GM23338 (cell line): Measurements from ENCODE around the gene NIN. TPM values are rescaled to one million over a fixed set of nuclear protein-coding genes. Genes with fewer than 3 reads are reported as not detected.
A peak's percentile ranks its signal among the peaks of the same experiment; 100 is the strongest.
"Not testable (repeated sequence)": the region's sequence is repeated elsewhere in the genome, so short reads cannot be mapped to it uniquely, and the experiment has no call there.

ENCODE experiments used
- ATAC-seq: fragments of 200-7000 bp; cut with Tn5 transposase; 3 replicates; pipeline ENCODE4 v1.9.1; 2020
- DNase-seq: peaks from one replicate; pipeline ENCODE4 v3.0.0-alpha.2; 2015; ENCODE audit warnings: low spot score
- H2AFZ ChIP-seq: fragments of 200-600 bp; sonication (generic); 2 replicates; pipeline ENCODE4 v1.8.0; 2016; ENCODE audit warnings: antibody characterized with exemption, mild to moderate bottlenecking, moderate library complexity
- H3F3A ChIP-seq: fragments of 200-600 bp; sonication (generic); replicated peaks from 2 replicates; pipeline ENCODE4 v1.8.0; 2017; ENCODE audit warnings: antibody characterized with exemption, mixed run types, low read depth
- H3K27ac ChIP-seq: fragments of 200-600 bp; sonication (generic); 2 replicates; pipeline ENCODE4 v1.6.1; 2016; ENCODE audit warnings: low read depth
- H3K27me3 ChIP-seq: fragments of 200-600 bp; sonication (generic); 2 replicates; pipeline ENCODE4 v1.8.0; 2016; ENCODE audit warnings: mild to moderate bottlenecking, mixed run types, moderate library complexity; ENCODE audit not compliant: insufficient read depth
- H3K36me3 ChIP-seq: fragments of 200-600 bp; sonication (generic); 2 replicates; pipeline ENCODE4 v1.8.0; 2016; ENCODE audit warnings: mild to moderate bottlenecking; ENCODE audit not compliant: insufficient read depth
- H3K4me1 ChIP-seq: fragments of 200-600 bp; sonication (generic); 2 replicates; pipeline ENCODE4 v1.8.0; 2016; ENCODE audit warnings: mild to moderate bottlenecking, moderate library complexity; ENCODE audit not compliant: insufficient read depth
- H3K4me2 ChIP-seq: fragments of 200-600 bp; sonication (generic); 2 replicates; pipeline ENCODE4 v1.7.1; 2017; ENCODE audit warnings: mixed run types
- H3K4me3 ChIP-seq: fragments of 200-600 bp; sonication (generic); 2 replicates; pipeline ENCODE4 v1.6.1; 2016; ENCODE audit warnings: mixed run types
- H3K79me2 ChIP-seq: fragments of 200-600 bp; sonication (generic); replicated peaks from 2 replicates; pipeline ENCODE4 v1.8.0; 2017; ENCODE audit warnings: mild to moderate bottlenecking; ENCODE audit not compliant: insufficient read depth
- H3K9me2 ChIP-seq: fragments of 200-600 bp; sonication (generic); 2 replicates; pipeline ENCODE4 v1.8.0; 2017; ENCODE audit not compliant: insufficient read depth
- H4K20me1 ChIP-seq: fragments of 200-600 bp; sonication (generic); replicated peaks from 2 replicates; pipeline ENCODE4 v1.8.0; 2017; ENCODE audit warnings: mild to moderate bottlenecking; ENCODE audit not compliant: insufficient read depth
- H3K27ac Mint-ChIP-seq: 2 replicates; pipeline ENCODE4 v1.8.0; 2020; ENCODE audit warnings: inconsistent platforms, mild to moderate bottlenecking, moderate library complexity, mixed read lengths
- H3K27me3 Mint-ChIP-seq: 3 replicates; pipeline ENCODE4 v1.8.0; 2022; ENCODE audit warnings: low read depth, mild to moderate bottlenecking, moderate library complexity, mixed read lengths, inconsistent platforms; ENCODE audit not compliant: insufficient read depth, poor library complexity
- H3K36me3 Mint-ChIP-seq: 3 replicates; pipeline ENCODE4 v1.8.0; 2021; ENCODE audit warnings: low read depth, mild to moderate bottlenecking, inconsistent platforms, moderate library complexity, mixed read lengths
- H3K4me1 Mint-ChIP-seq: 3 replicates; pipeline ENCODE4 v1.8.0; 2020; ENCODE audit warnings: mild to moderate bottlenecking, inconsistent platforms, mixed read lengths
- H3K4me3 Mint-ChIP-seq: 3 replicates; pipeline ENCODE4 v1.8.0; 2021; ENCODE audit warnings: moderate library complexity, mild to moderate bottlenecking, inconsistent platforms, mixed read lengths
- H3K9me3 Mint-ChIP-seq: 3 replicates; pipeline ENCODE4 v1.8.0; 2020; ENCODE audit warnings: moderate library complexity, mild to moderate bottlenecking, inconsistent platforms, mixed read lengths
- CREB1 ChIP-seq: fragments of 250-450 bp; sonication (Bioruptor Pico); IDR thresholded peaks from 2 replicates; pipeline ENCODE4 v1.5.0; 2020; ENCODE audit warnings: low read depth, mild to moderate bottlenecking, moderate library complexity
- REST ChIP-seq: IDR thresholded peaks from one replicate; pipeline ENCODE4 v1.6.1; 2018; ENCODE audit warnings: antibody characterized with exemption; ENCODE audit not compliant: unreplicated experiment
- STAT1 ChIP-seq: IDR thresholded peaks from one replicate; pipeline ENCODE4 v1.6.1; 2016; ENCODE audit warnings: antibody characterized with exemption; ENCODE audit not compliant: unreplicated experiment
- ZNF114 ChIP-seq: fragments of 250-450 bp; sonication (Bioruptor Pico); IDR thresholded peaks from 2 replicates; pipeline ENCODE4 v1.5.0; 2020; ENCODE audit warnings: mild to moderate bottlenecking, moderate library complexity
- ZNF331 ChIP-seq: fragments of 250-450 bp; sonication (Bioruptor Pico); IDR thresholded peaks from 2 replicates; pipeline ENCODE4 v1.5.0; 2020; ENCODE audit warnings: low read depth, mild to moderate bottlenecking, moderate library complexity
- polyA plus RNA-seq: library from polyadenylated mRNA; unstranded; fragments of >200 nt; fragmentation: Nextera tagmentation; extraction: Ambion mirVana; gene quantifications from 2 replicates; pipeline ENCODE4 v1.2.1, GENCODE V29; 2016
- total RNA-seq: library from RNA; depleted of rRNA; stranded (reverse); fragments of >200 nt; shearing (Covaris generic); gene quantifications from 2 replicates; pipeline ENCODE4 v1.2.3, GENCODE V29; 2014

The NIN gene
- total and polyA plus RNA-seq, 2 experiments from 2014 or later = 7.4 to 17.4 TPM

DNA sequence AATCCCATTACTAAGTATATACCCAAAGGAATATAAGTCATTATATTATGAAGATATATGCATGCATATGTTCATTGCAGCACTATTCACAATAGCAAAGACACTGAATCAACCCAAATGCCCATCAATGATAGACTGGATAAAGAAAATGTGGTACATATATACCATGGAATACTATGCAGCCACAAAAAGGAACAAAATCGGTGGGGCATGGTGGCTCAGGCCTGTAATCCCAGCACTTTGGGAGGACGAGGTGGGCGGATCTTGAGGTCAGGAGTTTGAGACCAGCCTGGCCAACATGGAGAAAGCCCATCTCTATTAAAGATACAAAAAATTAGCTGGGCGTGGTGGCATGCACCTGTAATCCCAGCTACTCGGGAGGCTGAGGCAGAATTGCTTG, 15.4 kb downstream of the NIN start:
- not testable (repeated sequence) for H2AFZ ChIP-seq, H4K20me1 ChIP-seq, DNase-seq, H3K27ac Mint-ChIP-seq, H3F3A ChIP-seq, H3K4me3 Mint-ChIP-seq, H3K79me2 ChIP-seq, H3K27me3 ChIP-seq, ATAC-seq, H3K27ac ChIP-seq, H3K36me3 ChIP-seq, H3K27me3 Mint-ChIP-seq, H3K4me2 ChIP-seq, H3K4me3 ChIP-seq, H3K9me2 ChIP-seq
- H3K9me3 Mint-ChIP-seq = peaks cover 14% of the 10 kb centered on the region; the same call in 2 of the 3 replicates
- H3K36me3 Mint-ChIP-seq = peaks cover 22% of the 10 kb centered on the region
- H3K4me1 Mint-ChIP-seq = peaks cover 33% of the 10 kb centered on the region
- peaks cover 36% of the 10 kb centered on the region for H3K4me1 ChIP-seq

GRCh38 chr14:50815058-50815457, 15.9 kb downstream of the NIN start:
- peaks cover 14% of the 10 kb centered on the region; the same call in 2 of the 3 replicates for H3K9me3 Mint-ChIP-seq

GRCh38 chr14:50814161-50814560, 16.8 kb downstream of the NIN start:
- no peak overlapping the region for H2AFZ ChIP-seq
- H3K79me2 ChIP-seq = peaks cover 7% of the 10 kb centered on the region; the same call in 1 of the 2 replicates
- H3K27me3 ChIP-seq = no peaks in the 10 kb centered on the region
- H3K4me3 Mint-ChIP-seq = no peak overlapping the region
- H3K36me3 ChIP-seq = no peaks in the 10 kb centered on the region
- H3K4me3 ChIP-seq = no peak overlapping the region
- peaks cover 14% of the 10 kb centered on the region; the same call in 2 of the 3 replicates for H3K9me3 Mint-ChIP-seq
- H3F3A ChIP-seq = no peaks in the 10 kb centered on the region
- peaks cover 26% of the 10 kb centered on the region for H3K4me1 Mint-ChIP-seq
- TF ChIP-seq ZNF331 (CRISPR knock-in tag) = no peak
- no peak for TF ChIP-seq STAT1
- no peak for TF ChIP-seq ZNF114
- peaks cover 23% of the 10 kb centered on the region for H3K4me1 ChIP-seq
- H3K27ac ChIP-seq = no peak overlapping the region
- no peak for DNase-seq
- ATAC-seq = no peak
- no peak overlapping the region for H3K27ac Mint-ChIP-seq
- H3K27me3 Mint-ChIP-seq = peaks cover 5% of the 10 kb centered on the region
- H3K4me2 ChIP-seq = no peak overlapping the region
- H4K20me1 ChIP-seq = 0 out of 2 replicates have a peak, but pooled peaks cover 7% of the 10 kb centered on the region
- H3K9me2 ChIP-seq = no peaks in the 10 kb centered on the region
- peaks cover 22% of the 10 kb centered on the region for H3K36me3 Mint-ChIP-seq

More at GRCh38 chr14:50815058-50815457, 15.9 kb downstream of the NIN start:
- not testable (repeated sequence) for H3K79me2 ChIP-seq, H3K4me2 ChIP-seq, DNase-seq, H3K27ac Mint-ChIP-seq, H3K27me3 ChIP-seq, H3K9me2 ChIP-seq, H2AFZ ChIP-seq, ATAC-seq, H3K27me3 Mint-ChIP-seq, H4K20me1 ChIP-seq, H3K4me3 ChIP-seq, H3F3A ChIP-seq, H3K36me3 ChIP-seq, H3K27ac ChIP-seq, H3K4me3 Mint-ChIP-seq
- H3K36me3 Mint-ChIP-seq = peaks cover 22% of the 10 kb centered on the region
- peaks cover 31% of the 10 kb centered on the region for H3K4me1 ChIP-seq
- H3K4me1 Mint-ChIP-seq = peaks cover 29% of the 10 kb centered on the region

- H3K79me2 ChIP-seq = peaks cover 7% of the 10 kb centered on the region; the same call in 1 of the 2 replicates
- H3K27ac Mint-ChIP-seq = 0 out of 2 replicates have a peak overlapping the region, but pooled peaks have one; percentile 10
- no peaks in the 10 kb centered on the region for H3K27me3 ChIP-seq
- H2AFZ ChIP-seq = no peak overlapping the region
- H3K27me3 Mint-ChIP-seq = peaks cover 5% of the 10 kb centered on the region
- no peak overlapping the region for H3K4me3 ChIP-seq
- no peak for DNase-seq
- H3F3A ChIP-seq = no peaks in the 10 kb centered on the region
- H3K9me3 Mint-ChIP-seq = peaks cover 14% of the 10 kb centered on the region; the same call in 2 of the 3 replicates
- TF ChIP-seq REST (no peak), CREB1 (CRISPR knock-in tag) (no peak)
- ATAC-seq = no peak
- peaks cover 24% of the 10 kb centered on the region for H3K4me1 ChIP-seq
- H3K9me2 ChIP-seq = no peaks in the 10 kb centered on the region
- peak overlapping the region; percentile 39; the same call in 1 of the 2 replicates for H3K4me2 ChIP-seq
- no peaks in the 10 kb centered on the region for H3K36me3 ChIP-seq
- H3K27ac ChIP-seq = no peak overlapping the region
- 0 out of 2 replicates have a peak, but pooled peaks cover 7% of the 10 kb centered on the region for H4K20me1 ChIP-seq
- H3K4me1 Mint-ChIP-seq = peaks cover 26% of the 10 kb centered on the region
- peaks cover 22% of the 10 kb centered on the region for H3K36me3 Mint-ChIP-seq
- no peak overlapping the region for H3K4me3 Mint-ChIP-seq
Measured at GRCh38 chr14:50813544-50813863, 17.5 kb downstream of the NIN start.
